Effector memory CD4-positive, alpha-beta T cell (primary cell): ENCODE measurements around the gene CAPZA1.

Experiments
- DNase-seq, 3 donors: peaks; one replicate each; pipeline ENCODE4 v3.0.0-alpha.2; 2020
- H3K27ac ChIP-seq: 2 replicates; pipeline ENCODE4 v1.7.0; 2013; ENCODE audit warnings: mild to moderate bottlenecking, low read length, moderate library complexity; ENCODE audit not compliant: insufficient read depth, poor library complexity, severe bottlenecking
- H3K27me3 ChIP-seq: replicated peaks from 2 replicates; pipeline ENCODE4 v1.7.0; 2013; ENCODE audit warnings: mild to moderate bottlenecking, low read length; ENCODE audit not compliant: insufficient read depth, control insufficient read depth, poor library complexity, severe bottlenecking
- H3K36me3 ChIP-seq: 2 replicates; pipeline ENCODE4 v1.7.0; 2013; ENCODE audit warnings: mild to moderate bottlenecking, low read length, moderate library complexity; ENCODE audit not compliant: control insufficient read depth, insufficient read depth
- H3K4me1 ChIP-seq: 2 replicates; pipeline ENCODE4 v1.7.0; 2013; ENCODE audit warnings: low read length, mild to moderate bottlenecking; ENCODE audit not compliant: control insufficient read depth, insufficient read depth, poor library complexity, severe bottlenecking
- H3K4me3 ChIP-seq: 2 replicates; pipeline ENCODE4 v1.7.0; 2013; ENCODE audit warnings: low read length, low read depth, mild to moderate bottlenecking; ENCODE audit not compliant: insufficient read depth, poor library complexity, severe bottlenecking
- H3K9me3 ChIP-seq: 2 replicates; pipeline ENCODE4 v1.7.0; 2013; ENCODE audit warnings: mild to moderate bottlenecking, low read length, moderate library complexity; ENCODE audit not compliant: control insufficient read depth
- total RNA-seq, 3 donors: gene quantifications; one replicate each; lab custom pipeline; 2026; lab: John Stamatoyannopoulos, UW

The CAPZA1 gene
- total RNA-seq: 178 to 187 (median 182) reads per million in 3 donors

- Histone ChIP-seq H3K27ac (peak within 1 kb of the TSS; percentile 99), H3K4me3 (peak within 1 kb of the TSS; percentile 86), H3K9me3 (no peaks in the 10 kb centered on the region), H3K36me3 (no peaks in the 10 kb centered on the region), H3K27me3 (no peaks in the 10 kb centered on the region), H3K4me1 (peaks cover 16% of the 10 kb centered on the region)
- peak; percentile 84 to 87 (median 85) for DNase-seq
These were observed at the start of gene CAPZA1 for GRCh38 chr1:112619518-112620376. Gene CAPZA1 (plus strand): TSS chr1:112619832. CDS start chr1:112619845, 13 bp downstream.

GRCh38 chr1:112575154-112575804, 44.4 kb upstream of the CAPZA1 start:
- H3K27ac ChIP-seq: no peak overlapping the region
- H3K27me3 ChIP-seq: no peaks in the 10 kb centered on the region
- no peaks in the 10 kb centered on the region for H3K9me3 ChIP-seq
- H3K36me3 ChIP-seq: peaks cover 14% of the 10 kb centered on the region
- no peak for DNase-seq
- H3K4me1 ChIP-seq: no peaks in the 10 kb centered on the region
- H3K4me3 ChIP-seq: no peak overlapping the region

- no peaks in the 10 kb centered on the region for H3K9me3 ChIP-seq
- no peaks in the 10 kb centered on the region for H3K4me1 ChIP-seq
- H3K27me3 ChIP-seq: no peaks in the 10 kb centered on the region
- peaks cover 14% of the 10 kb centered on the region for H3K36me3 ChIP-seq
- H3K27ac ChIP-seq: no peak overlapping the region
- H3K4me3 ChIP-seq: no peak overlapping the region
- DNase-seq: no peak
These were observed 43.4 kb upstream of the CAPZA1 start for GRCh38 chr1:112576240-112576639.

GRCh38 chr1:112579801-112580510, 39.7 kb upstream of the CAPZA1 start:
- Histone ChIP-seq H3K36me3 (peaks cover 13% of the 10 kb centered on the region), H3K4me3 (no peak overlapping the region), H3K9me3 (no peaks in the 10 kb centered on the region), H3K27me3 (no peaks in the 10 kb centered on the region), H3K4me1 (no peaks in the 10 kb centered on the region), H3K27ac (no peak overlapping the region)
- DNase-seq: no peak

GRCh38 chr1:112581586-112582192, 37.9 kb upstream of the CAPZA1 start:
- H3K9me3 ChIP-seq: no peaks in the 10 kb centered on the region
- H3K36me3 ChIP-seq: peaks cover 6% of the 10 kb centered on the region
- DNase-seq: no peak
- H3K4me1 ChIP-seq: no peaks in the 10 kb centered on the region
- H3K4me3 ChIP-seq: no peak overlapping the region
- no peaks in the 10 kb centered on the region for H3K27me3 ChIP-seq
- no peak overlapping the region for H3K27ac ChIP-seq

- Histone ChIP-seq H3K4me3 (no peak overlapping the region), H3K36me3 (peaks cover 6% of the 10 kb centered on the region), H3K27me3 (no peaks in the 10 kb centered on the region), H3K27ac (no peak overlapping the region), H3K4me1 (no peaks in the 10 kb centered on the region), H3K9me3 (no peaks in the 10 kb centered on the region)
- DNase-seq: no peak
These were observed 36.3 kb upstream of the CAPZA1 start for GRCh38 chr1:112583366-112583765.

- Histone ChIP-seq H3K4me3 (no peak overlapping the region), H3K4me1 (no peaks in the 10 kb centered on the region), H3K9me3 (peaks cover 6% of the 10 kb centered on the region), H3K27me3 (no peaks in the 10 kb centered on the region), H3K27ac (no peak overlapping the region), H3K36me3 (peaks cover 9% of the 10 kb centered on the region)
- no peak for DNase-seq
These were observed 29.9 kb upstream of the CAPZA1 start for GRCh38 chr1:112589766-112590165.

GRCh38 chr1:112594208-112594876, 25.3 kb upstream of the CAPZA1 start:
- peaks cover 14% of the 10 kb centered on the region for H3K36me3 ChIP-seq
- H3K27ac ChIP-seq: no peak overlapping the region
- no peak for DNase-seq
- H3K27me3 ChIP-seq: no peaks in the 10 kb centered on the region
- H3K9me3 ChIP-seq: peaks cover 6% of the 10 kb centered on the region
- no peak overlapping the region for H3K4me3 ChIP-seq
- no peaks in the 10 kb centered on the region for H3K4me1 ChIP-seq

GRCh38 chr1:112599477-112599876, 20.2 kb upstream of the CAPZA1 start:
- Histone ChIP-seq H3K27ac (no peak overlapping the region), H3K4me1 (no peaks in the 10 kb centered on the region), H3K4me3 (no peak overlapping the region), H3K9me3 (no peaks in the 10 kb centered on the region), H3K27me3 (no peaks in the 10 kb centered on the region), H3K36me3 (peaks cover 7% of the 10 kb centered on the region)
- DNase-seq: no peak
